Umbilical cord (tissue), 2 donors: Measurements from ENCODE around the gene OTOGL. TPM values are rescaled to one million over a fixed set of nuclear protein-coding genes. Genes with fewer than 3 reads are reported as not detected.

ENCODE experiments used
- DNase-seq: peaks from one replicate; pipeline ENCODE4 v3.0.0-alpha.2; 2015; ENCODE audit warnings: low spot score
- total RNA-seq: library from RNA; depleted of rRNA; stranded (reverse); fragments of >200 nt; gene quantifications from one replicate; pipeline ENCODE4 v1.2.3, GENCODE V29; 2014; ENCODE audit warnings: low replicate concordance; ENCODE audit not compliant: insufficient read depth

The OTOGL gene, protein sequence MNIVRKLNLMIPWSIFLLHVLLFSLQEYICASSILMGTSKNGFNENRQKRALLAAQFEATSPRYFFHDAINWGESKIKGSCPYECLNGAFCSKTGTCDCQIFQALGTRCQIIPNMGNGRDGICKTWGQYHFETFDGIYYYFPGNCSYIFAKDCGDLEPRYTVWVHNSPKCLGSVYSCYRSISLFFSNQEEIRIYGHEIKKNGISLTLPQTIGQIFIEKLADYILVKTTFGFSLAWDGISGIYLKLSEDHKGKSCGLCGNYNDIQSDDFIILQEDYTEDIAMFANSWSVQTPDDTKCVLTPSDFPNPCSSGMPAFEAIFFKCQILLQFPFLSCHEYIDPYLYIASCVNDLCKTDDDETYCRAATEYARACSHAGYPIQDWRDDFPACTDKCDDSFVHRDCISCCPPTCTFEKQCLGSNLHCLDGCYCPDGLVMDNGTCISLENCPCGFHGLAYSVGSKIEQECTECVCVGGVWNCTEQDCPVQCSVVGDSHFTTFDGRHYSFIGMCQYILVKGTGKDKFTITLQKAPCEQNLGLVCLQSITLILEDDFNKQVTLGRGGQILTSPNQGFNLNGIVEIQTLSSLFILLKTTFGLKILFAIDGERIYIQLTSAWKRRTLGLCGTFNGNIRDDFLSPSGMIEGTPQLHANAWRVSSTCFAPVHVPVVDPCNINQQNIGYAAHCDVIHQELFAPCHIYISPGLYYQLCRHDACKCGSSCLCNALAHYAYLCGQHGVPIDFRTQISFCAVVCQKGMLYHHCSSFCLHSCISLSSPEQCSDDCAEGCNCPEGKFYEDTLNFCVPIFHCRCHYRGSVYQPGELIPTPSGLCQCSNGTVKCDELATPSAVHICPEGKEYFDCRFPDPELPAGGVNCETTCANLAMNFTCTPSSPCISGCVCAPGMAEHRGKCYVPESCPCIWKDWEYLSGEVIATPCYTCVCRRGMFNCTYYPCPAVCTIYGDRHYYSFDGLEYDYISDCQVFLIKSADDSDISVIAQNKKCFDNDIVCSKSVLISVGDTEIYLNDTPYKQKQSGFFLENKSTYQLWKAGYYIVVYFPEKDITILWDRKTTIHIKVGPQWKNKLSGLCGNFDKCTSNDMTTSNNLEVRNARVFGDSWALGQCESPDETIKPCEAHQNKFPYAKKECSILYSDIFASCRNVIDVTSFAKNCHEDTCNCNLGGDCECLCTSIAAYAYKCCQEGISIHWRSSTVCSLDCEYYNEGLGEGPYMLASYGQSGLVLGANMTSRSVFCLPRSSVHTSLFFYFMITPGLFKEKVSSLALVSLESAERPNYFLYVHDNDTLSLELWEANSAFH (N-terminal part only)
- total RNA-seq, result 3.1 TPM

DNA sequence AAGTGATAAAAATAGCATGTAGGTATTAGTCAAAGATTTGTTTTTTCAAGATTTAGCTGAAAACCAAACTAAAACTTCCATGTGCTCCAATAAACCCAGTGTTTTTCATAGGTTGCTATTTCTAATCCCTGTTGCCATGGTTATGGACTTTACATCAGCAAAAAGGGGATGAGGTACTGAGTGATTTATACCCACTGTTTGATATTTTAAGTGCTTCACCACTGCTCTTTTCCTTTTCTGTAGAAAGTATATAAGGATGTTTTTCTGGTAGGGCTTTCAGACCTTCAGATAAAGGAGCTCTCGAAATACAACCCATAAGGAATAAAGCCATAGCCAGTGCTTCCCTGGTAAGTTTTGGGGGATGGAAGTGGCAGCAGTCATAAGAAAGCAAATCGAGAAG lies at the start of gene OTOGL:
Gene OTOGL (plus strand): TSS at position 279 of the 400 bp plus-strand sequence. CDS start 109,895 bp downstream, outside the sequence.
- DNase-seq, result peak; percentile 78

DNA sequence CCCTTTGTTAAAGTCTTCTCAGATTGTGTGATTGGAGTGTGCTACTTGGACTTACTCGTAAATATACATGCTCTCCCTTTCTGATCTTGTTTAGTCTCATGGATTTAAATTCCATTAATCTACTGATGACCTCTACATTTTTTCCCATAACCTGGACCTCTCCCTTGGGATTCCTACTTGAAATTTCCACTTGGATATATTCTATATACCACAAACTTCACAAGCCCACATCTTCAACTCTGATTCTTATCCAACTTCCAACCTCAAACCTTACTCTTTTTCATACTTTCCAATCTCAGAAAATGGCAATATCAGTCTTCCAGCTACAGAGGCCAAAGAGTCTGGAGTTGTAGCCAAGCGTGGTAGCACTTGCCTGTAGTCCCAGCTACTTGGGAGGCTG lies 49.1 kb upstream of the OTOGL start:
- no peak for DNase-seq

DNA sequence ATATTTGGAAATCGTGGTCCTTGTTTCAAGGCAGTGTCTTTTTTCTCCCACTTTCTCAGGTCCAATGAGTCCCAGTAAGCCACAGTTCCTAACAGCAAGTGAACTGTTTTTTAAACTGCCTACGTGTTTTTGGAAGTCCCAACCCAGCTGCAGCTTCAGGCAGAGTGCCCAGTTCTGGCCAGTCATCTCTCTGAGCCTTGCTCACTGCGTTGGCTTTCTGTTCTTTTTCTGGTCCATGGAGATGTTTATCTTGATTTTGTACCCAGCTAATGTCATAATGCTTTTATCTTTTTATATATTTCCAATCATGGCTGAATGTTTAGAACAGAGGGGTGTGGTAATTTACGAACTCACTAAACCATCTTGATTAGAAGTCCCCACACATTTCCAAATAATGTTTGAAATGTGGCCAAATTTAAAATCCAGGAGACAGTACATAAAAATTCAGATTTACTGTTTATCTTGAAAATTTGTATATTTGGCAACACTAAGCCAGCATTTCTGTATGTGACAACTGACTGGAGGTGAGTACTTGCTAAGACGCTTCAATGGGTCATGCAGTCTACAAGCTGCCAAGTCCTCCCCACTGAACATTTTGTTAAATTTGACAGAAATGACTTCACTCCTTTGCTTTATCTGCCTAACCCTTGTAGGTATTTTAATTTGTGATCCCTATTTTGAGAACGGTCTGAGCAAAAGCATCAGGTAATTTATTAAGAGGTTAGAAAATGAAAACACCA lies 46.1 kb upstream of the OTOGL start:
- peak; percentile 81 for DNase-seq

DNA sequence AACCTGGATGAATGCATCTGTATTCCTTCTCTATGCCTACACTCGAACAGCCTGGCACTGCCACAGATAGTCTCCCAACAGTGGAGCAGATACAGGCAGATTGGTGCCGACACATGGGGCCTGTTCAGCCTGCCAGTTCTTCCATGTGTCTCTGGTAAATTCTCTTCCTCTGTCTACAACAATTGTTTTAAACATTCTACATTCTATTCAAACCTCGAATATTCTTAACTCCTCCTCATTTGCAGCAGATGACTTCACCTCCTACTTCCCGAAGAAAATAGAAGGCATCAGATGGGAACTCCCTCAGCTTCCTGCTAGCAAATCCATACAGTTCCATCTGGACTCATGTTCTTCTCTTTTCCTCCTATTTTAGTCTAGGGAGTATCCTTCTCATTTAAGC lies 43.1 kb upstream of the OTOGL start:
- DNase-seq, result no peak

DNA sequence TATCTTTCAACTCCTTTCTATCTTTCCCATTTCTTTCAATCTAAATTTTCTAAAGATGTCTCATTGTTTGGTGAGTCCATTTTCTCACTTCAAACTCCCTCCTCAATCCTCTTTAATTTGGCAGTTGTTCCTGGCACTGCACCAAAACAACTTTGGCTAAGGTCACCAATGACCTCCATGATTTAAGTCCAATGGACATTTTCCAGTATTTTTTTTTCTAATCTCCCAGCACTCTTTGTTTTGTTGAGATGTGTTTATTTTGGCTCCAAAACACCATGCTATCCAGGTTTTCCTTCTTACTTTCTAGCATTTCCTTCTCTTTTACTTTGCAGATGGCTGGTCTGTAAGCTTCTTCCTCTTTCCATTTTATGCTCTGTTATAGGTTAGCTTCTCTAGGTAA lies 42.5 kb upstream of the OTOGL start:
- DNase-seq, result peak; percentile 29

DNA sequence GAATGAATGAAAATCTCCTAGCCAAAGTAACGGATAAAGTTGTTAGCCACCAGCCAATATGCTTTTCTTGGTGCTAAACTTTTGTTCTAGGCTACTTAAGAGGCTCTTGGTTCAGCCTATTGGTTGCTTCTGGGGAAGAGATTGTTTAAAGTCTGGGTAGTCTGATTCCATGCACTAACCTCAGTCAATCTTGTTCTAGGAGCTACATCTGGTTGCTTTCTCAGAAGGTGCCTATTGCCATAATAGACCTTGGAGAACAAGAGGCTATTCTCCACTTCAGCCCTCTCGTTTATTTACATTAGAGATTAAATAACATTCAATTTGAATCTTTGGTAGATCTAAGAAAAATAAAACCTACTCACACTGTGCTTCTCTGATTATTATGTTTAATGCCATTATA lies 40.8 kb upstream of the OTOGL start:
- no peak for DNase-seq

DNA sequence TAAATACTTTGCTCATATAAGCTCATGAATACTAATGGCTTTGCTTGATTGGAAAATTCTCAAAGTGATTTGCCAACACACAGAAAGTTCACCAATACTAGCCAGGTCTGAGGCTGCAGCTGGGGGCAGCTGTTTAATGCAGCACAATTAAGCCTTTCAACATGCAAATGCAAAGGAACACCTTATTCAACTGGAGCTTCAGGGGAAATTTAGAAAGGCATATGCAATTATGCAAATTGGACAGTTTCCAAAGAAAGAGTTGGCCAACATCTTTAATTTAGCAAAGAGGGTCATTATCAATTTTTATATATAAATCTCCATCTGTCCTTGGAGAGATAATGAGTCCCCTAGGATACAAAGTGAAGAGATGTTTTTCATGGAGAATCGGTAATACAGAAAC lies 40.2 kb upstream of the OTOGL start:
- DNase-seq, result no peak

DNA sequence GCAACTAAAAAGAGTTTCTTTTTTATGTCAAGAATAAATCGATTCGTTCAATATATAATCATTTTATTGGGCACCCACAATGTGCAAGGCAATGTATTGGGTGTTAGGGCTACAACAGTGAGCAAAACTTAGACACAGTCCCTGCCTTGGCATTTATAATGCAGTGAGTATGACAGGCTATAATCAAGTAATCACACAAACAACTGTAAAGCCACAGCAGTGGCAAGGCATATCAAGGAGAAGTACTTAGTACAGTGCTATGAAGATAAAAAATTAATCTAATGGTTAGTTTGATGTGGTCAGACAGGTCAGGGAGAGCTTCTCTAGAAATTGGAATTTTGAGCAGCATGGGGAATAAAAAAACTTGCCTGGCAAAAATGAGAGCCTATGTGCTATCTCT lies 39.5 kb upstream of the OTOGL start:
- DNase-seq, result no peak

DNA sequence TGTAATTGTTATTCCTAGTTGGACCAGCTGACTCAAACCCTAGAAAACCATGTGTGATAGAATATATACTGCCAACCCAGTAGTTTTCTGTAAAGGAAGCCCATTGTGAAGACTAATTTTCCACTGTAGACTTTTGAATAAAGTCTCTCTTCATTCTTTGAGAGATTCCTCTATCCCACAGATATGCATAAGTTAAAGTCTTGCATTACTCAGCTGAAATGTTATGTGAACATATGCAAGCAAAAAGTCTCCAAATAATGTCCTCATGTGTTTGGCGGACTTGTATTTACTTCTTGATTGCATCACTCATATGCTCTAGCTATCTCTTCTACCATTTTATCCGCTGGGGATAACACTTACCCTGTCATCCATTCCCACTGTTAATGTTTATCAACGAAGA lies 35.1 kb upstream of the OTOGL start:
- no peak for DNase-seq

DNA sequence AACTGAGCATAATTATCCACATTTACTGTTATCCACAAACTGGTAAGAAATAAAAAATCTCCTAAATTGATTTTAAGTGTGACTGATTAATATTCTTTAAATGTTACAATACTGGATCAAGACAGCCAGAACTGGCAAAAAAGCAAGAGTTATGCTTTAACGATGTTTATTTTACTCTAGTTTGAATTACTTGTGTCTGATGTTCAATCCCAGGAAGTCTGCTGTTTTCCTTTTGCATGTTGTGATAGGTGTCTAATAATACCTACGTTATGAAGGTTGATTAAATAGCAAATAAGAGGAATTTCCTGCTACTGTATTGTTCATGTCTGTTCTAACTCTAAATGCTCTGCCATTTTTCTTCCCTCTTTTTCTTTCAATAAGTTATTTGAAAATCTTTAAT lies 34.4 kb upstream of the OTOGL start:
- no peak for DNase-seq

DNA sequence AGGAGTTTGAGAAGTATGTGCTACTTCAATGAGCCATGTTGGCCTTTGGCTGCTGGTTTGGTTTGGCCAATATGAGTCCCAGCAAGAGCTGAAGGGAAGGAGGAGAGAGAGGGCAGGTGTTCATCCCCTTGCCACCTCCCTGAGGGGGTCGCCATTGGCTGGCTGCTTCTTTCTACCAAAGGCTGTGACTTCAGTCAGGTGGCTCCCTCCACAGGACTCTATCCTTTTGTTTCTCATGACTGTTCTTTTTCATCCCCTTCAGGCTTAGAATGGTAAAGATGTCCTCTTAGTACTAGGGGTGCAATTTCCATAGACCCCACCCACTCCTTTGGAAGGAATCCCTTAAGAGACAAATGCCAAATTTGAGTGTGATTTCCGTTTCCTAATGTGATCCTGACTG lies 31.2 kb upstream of the OTOGL start:
- DNase-seq, result no peak

DNA sequence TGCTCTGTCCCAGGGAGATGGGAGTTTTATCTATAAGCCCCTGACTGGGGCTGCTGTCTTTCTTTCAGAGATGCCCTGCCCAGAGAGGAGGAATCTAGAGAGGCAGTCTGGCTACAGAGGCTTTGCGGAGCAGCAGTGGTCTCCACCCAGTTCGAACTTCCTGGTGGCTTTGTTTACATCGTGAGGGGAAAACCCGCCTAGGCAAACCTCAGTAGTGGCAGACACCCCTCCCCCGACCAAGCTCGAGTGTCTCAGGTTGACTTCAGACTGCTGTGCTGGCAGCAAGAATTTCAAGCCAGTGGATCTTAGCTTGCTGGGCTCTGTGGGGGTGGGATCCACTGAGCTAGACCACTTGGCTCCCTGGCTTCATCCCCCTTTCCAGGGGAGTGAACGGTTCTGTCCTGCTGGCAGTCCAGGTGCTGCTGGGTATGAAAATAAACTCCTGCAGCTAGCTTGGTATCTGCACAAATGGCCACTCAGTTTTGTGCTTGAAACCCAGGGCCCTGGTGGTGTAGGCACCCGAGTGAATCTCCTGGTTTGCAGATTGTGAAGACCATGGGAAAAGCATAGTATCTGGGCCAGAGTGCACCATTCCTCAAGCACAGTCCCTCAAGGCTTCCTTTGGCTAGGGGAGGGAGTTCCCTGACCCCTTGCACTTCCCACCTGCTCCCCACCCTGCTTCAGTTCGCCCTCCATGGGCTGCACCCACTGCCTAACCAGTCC lies 15.3 kb upstream of the OTOGL start:
- DNase-seq, result peak; percentile 8

DNA sequence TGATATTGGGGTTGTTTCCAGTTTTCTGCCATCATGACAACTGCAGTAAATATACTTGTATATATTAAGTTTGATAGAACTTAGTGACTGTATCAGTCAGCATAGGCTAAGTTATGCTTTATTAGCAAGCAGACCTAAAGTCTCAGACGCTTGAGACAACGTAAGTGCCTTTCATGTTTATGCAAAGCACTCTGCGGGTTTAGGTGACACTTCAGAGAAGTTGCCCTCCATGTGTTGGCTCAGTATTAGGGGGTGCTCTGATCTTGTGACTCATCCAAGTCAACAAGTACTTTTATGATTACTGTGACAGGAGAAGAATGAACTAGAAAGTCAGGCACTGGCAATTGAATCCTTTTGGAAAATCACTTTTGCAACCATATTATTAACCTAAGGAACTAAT lies 13.3 kb upstream of the OTOGL start:
- DNase-seq, result no peak

DNA sequence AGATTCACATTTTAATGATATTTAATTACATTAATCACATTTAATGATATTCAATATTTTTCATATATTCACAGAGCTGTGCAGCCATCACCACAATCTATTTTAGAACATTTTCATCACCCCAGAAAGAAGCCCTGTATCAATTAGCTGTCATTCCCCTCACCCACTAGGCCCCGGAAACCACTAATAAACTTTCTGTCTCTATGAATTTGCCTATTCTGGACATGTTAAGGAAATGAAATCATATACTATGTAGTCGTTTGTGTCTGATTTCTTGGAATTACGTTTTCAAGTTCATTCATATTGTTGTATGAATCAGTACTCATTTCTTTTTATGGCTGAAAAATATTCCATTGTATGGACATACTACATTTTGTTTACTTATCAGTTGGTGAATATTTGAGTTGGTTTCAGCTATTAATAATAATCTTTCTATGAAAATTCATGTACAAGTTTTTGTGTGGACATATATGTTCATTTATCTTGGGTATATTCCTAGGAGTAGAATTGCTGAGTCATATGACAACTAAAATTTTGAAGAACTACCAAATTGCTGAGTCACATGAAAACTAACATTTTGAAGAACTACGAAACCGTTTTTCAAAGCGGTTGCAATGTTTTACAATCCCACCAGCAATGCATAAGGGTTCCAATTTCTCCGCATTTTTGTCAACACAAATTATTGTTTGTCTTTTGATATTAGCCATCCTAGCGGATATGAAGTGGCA lies 11.7 kb upstream of the OTOGL start:
- no peak for DNase-seq

DNA sequence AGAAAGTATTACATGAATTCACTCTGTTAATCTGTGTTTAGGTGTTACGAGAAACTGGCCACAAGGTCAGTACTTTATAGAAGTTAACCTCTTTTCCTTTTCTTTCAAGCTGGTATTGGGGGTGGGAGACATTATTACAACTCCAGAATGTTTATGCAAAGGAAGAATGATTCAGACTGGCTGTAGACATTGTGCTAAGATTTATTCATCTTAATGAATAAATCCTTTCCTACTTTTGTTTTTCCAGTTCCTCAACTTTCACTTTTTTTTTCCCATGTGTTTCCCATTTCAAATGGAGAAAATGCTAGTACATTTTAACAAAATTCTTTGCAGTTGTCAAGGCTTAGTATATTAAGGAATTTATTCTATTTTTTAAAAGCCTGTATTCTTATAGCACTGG lies 1.3 kb downstream of the OTOGL start:
- peak; percentile 24 for DNase-seq

DNA sequence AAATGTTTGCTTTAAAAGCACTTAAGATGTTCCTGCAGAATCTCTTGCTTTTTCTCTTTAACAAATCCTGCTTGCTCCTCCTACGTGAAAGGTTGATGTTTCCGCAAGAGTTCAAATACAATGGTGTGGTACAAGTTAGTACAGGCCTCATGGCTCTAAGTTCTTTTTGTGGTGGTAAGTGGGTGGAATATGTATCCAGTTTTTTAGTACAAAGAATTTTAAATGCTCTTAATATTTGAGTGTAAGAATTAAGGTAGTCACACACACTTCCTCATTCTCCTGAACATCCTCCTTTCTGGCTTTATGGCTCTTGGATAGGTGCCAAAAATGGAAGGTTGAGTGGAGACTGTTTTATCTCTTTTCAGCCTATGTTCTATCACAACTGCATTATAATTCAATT lies 1.8 kb downstream of the OTOGL start:
- peak; percentile 68 for DNase-seq

DNA sequence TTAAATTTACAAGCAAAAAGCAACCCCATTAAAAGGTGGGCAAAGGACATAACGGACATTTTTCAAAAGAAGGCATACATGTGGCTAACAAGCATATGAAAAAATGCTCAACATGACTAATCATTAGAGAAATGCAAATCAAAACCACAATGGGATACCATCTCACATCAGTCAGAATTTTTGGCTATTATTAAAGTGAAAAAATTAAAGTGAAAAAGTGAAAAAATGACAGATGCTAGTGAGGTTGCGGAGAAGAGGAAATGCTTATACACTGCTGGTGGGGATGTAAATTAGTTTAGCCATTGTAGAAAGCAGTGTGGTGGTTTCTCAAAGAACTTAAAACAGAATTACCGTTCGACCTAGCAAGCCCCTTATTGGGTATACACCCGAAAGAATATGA lies 7.9 kb downstream of the OTOGL start:
- DNase-seq, result no peak

DNA sequence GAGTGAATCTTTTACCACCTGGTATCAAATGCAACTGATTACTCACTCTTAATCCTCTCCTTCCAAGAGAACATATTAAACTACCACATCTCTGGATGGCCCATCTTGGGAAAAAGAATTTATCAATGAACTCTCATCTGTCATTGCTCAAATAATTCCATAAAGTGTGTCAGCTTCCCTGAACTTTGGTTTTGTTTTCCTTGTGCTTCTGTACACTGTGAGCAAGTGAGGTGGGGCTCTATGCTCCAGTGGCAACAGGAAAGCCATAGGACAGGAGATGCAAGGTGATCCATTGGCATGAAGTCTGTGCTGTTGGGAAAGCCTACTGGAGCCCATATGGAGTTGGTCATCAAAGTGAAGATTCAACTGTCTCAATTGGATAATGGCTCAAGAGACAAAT lies 17.4 kb downstream of the OTOGL start:
- no peak for DNase-seq

DNA sequence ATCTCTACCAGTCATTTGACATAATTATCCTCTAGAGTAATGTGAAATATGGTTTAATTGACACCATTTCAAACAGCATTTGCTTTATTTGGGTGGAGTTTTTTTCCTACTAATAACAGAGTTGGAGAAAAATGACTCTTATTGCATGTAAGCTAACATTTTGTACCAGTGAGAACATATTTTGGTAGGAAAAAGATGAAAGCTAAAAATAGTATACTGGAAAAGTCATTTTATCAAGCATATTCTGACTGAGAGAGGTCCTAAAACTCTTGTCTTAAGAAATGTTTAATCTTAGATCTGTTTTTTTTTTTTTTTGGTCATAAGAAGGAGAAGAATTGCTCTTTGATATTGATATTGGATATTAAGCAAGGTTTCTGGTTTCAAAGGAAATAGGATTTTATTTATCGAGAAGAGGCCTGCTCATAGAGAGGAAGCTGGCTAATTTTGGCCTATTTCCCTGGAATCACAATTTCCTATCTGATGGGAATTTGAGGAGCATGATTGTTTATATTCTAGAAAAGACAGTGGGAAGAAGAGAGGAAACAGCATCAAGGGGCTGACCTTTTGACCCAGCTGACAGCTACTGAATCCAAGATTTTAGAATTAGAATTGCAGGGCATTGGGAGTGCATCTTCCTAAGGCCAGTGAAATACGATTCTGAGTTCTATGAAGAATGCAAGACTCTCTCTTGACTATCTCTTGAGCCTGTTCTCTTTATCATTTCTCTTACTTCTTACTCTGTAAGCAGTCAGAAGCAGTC lies 19.4 kb downstream of the OTOGL start:
- peak; percentile 26 for DNase-seq
